ENCODE data around the gene E2F2.

E2F2 gene

GRCh38 chr1:23529146-23530086 is 1.6 kb downstream of the E2F2 start:
- no peaks in the 10 kb centered on the region for H3K36me3 ChIP-seq
- H3K9me3 ChIP-seq, result no peaks in the 10 kb centered on the region
- H3K4me3 ChIP-seq (ENCODE audit: low read depth in 1 of 2, low read length in 1 of 2), result peak overlapping the region; percentile 83 to 89
- peak overlapping the region; percentile 92 for H3K27ac ChIP-seq
- H3K4me1 ChIP-seq (ENCODE audit: control insufficient read depth in 1 of 2, insufficient read depth in 1 of 2, low read depth in 1 of 2, low read length in 1 of 2), result peaks cover 98% of the 10 kb centered on the region in 2 experiments
- TF ChIP-seq CTCF (IDR thresholded peaks at IDR 0.05), result no peak
- H3K27me3 ChIP-seq, result no peaks in the 10 kb centered on the region

GRCh38 chr1:23528250-23528978 is 2.6 kb downstream of the E2F2 start:
- Histone ChIP-seq H3K4me1 (ENCODE audit: control insufficient read depth in 1 of 2, insufficient read depth in 1 of 2, low read depth in 1 of 2, low read length in 1 of 2) (peaks cover 98% of the 10 kb centered on the region in 2 experiments), H3K9me3 (no peaks in the 10 kb centered on the region), H3K27ac (peak overlapping the region; percentile 92), H3K36me3 (no peaks in the 10 kb centered on the region), H3K4me3 (ENCODE audit: low read depth in 1 of 2, low read length in 1 of 2) (peak overlapping the region; percentile 83 to 89), H3K27me3 (no peaks in the 10 kb centered on the region)
- TF ChIP-seq CTCF (IDR thresholded peaks at IDR 0.05), result peak; percentile 52

GRCh38 chr1:23527900-23528249 is 3.2 kb downstream of the E2F2 start:
- H3K4me3 ChIP-seq (ENCODE audit: low read depth in 1 of 2, low read length in 1 of 2), result peak overlapping the region; percentile 83 to 89
- H3K4me1 ChIP-seq (ENCODE audit: control insufficient read depth in 1 of 2, insufficient read depth in 1 of 2, low read depth in 1 of 2, low read length in 1 of 2), result peaks cover 98% of the 10 kb centered on the region in 2 experiments
- peak overlapping the region; percentile 92 for H3K27ac ChIP-seq
- H3K9me3 ChIP-seq, result no peaks in the 10 kb centered on the region
- TF ChIP-seq CTCF (IDR thresholded peaks at IDR 0.05), result no peak
- H3K36me3 ChIP-seq, result no peaks in the 10 kb centered on the region
- no peaks in the 10 kb centered on the region for H3K27me3 ChIP-seq

- Histone ChIP-seq H3K27ac (peak overlapping the region; percentile 92), H3K4me1 (ENCODE audit: control insufficient read depth in 1 of 2, insufficient read depth in 1 of 2, low read depth in 1 of 2, low read length in 1 of 2) (peaks cover 98% of the 10 kb centered on the region in 2 experiments), H3K4me3 (ENCODE audit: low read depth in 1 of 2, low read length in 1 of 2) (peak overlapping the region; percentile 83 to 89), H3K36me3 (no peaks in the 10 kb centered on the region), H3K27me3 (no peaks in the 10 kb centered on the region), H3K9me3 (no peaks in the 10 kb centered on the region)
- no peak for TF ChIP-seq CTCF (IDR thresholded peaks at IDR 0.05)
Measured at GRCh38 chr1:23527366-23527765, 3.7 kb downstream of the E2F2 start.

GRCh38 chr1:23526329-23527041 is 4.5 kb downstream of the E2F2 start:
- TF ChIP-seq CTCF (IDR thresholded peaks at IDR 0.05), result no peak
- no peaks in the 10 kb centered on the region for H3K36me3 ChIP-seq
- H3K9me3 ChIP-seq, result no peaks in the 10 kb centered on the region
- peak overlapping the region; percentile 92 for H3K27ac ChIP-seq
- peaks cover 98% of the 10 kb centered on the region in 2 experiments for H3K4me1 ChIP-seq (ENCODE audit: control insufficient read depth in 1 of 2, insufficient read depth in 1 of 2, low read depth in 1 of 2, low read length in 1 of 2)
- no peak overlapping the region for H3K4me3 ChIP-seq (ENCODE audit: low read depth in 1 of 2, low read length in 1 of 2)
- H3K27me3 ChIP-seq, result no peaks in the 10 kb centered on the region

Measured in neutrophil (primary cell).